GM18517 (cell line): ENCODE results near the gene ABI3BP.

Source experiments
- ATAC-seq: cut with Tn5 transposase; IDR thresholded peaks from one replicate; pipeline ENCODE4 v1.9.1; 2021; ENCODE audit warnings: mild to moderate bottlenecking, moderate library complexity; ENCODE audit not compliant: unreplicated experiment

The ABI3BP gene

GRCh38 chr3:100891827-100892226 is 101.4 kb downstream of the ABI3BP start:
- ATAC-seq = no peak

- no peak for ATAC-seq
Measured at GRCh38 chr3:100891033-100891432, 102.2 kb downstream of the ABI3BP start.

- no peak for ATAC-seq
Measured at GRCh38 chr3:100888881-100889280, 104.3 kb downstream of the ABI3BP start.

- ATAC-seq = no peak
Measured at GRCh38 chr3:100882571-100882984, 110.6 kb downstream of the ABI3BP start.

- no peak for ATAC-seq
Measured at GRCh38 chr3:100880845-100881244, 112.4 kb downstream of the ABI3BP start.

GRCh38 chr3:100880072-100880471 is 113.1 kb downstream of the ABI3BP start:
- ATAC-seq = no peak

- ATAC-seq = no peak
Measured at GRCh38 chr3:100879195-100879810, 113.9 kb downstream of the ABI3BP start.

- no peak for ATAC-seq
Measured at GRCh38 chr3:100877286-100877685, 115.9 kb downstream of the ABI3BP start.

- no peak for ATAC-seq
Measured at GRCh38 chr3:100875239-100875638, 118.0 kb downstream of the ABI3BP start.

- no peak for ATAC-seq
Measured at GRCh38 chr3:100873611-100874010, 119.6 kb downstream of the ABI3BP start.

- no peak for ATAC-seq
Measured at GRCh38 chr3:100871306-100871705, 121.9 kb downstream of the ABI3BP start.

- ATAC-seq = no peak
Measured at GRCh38 chr3:100869787-100870186, 123.4 kb downstream of the ABI3BP start.

GRCh38 chr3:100868894-100869293 is 124.3 kb downstream of the ABI3BP start:
- no peak for ATAC-seq

GRCh38 chr3:100868096-100868495 is 125.1 kb downstream of the ABI3BP start:
- no peak for ATAC-seq

- no peak for ATAC-seq
Measured at GRCh38 chr3:100865442-100865841, 127.8 kb downstream of the ABI3BP start.

GRCh38 chr3:100864471-100865250 is 128.6 kb downstream of the ABI3BP start:
- ATAC-seq = no peak

- ATAC-seq = no peak
Measured at GRCh38 chr3:100857863-100858262, 135.4 kb downstream of the ABI3BP start.

- ATAC-seq = no peak
Measured at GRCh38 chr3:100856821-100857220, 136.4 kb downstream of the ABI3BP start.

GRCh38 chr3:100852840-100853239 is 140.4 kb downstream of the ABI3BP start:
- ATAC-seq = no peak

- ATAC-seq = no peak
Measured at GRCh38 chr3:100850701-100851100, 142.5 kb downstream of the ABI3BP start.

- no peak for ATAC-seq
Measured at GRCh38 chr3:100850156-100850555, 143.1 kb downstream of the ABI3BP start.
